HL-60 (cell line): ENCODE data around the gene PTPRU.

ENCODE experiments used
- CTCF ChIP-seq: IDR thresholded peaks from one replicate; pipeline ENCODE4 v1.5.1; 2011; ENCODE audit warnings: low read length, control low read depth, inconsistent platforms; ENCODE audit not compliant: insufficient read depth
- POLR2AphosphoS5 ChIP-seq: IDR thresholded peaks from 2 replicates; pipeline ENCODE4 v1.6.1; 2012; ENCODE audit warnings: low read depth

- TF ChIP-seq CTCF (no peak), POLR2AphosphoS5 (no peak)
These were observed 33.1 kb downstream of the PTPRU start for GRCh38 chr1:29269382-29269781.
